HepG2 (cell line): ENCODE data around the gene INHBB. TPM values are rescaled to one million over a fixed set of nuclear protein-coding genes. Genes with fewer than 3 reads are reported as not detected.
A peak's percentile ranks its signal among the peaks of the same experiment; 100 is the strongest.

ENCODE experiments used
- GATAD1 ChIP-seq: IDR thresholded peaks from 2 replicates; pipeline ENCODE4 v1.6.1; 2016; ENCODE audit warnings: missing genetic modification reagents, missing compliant biosample characterization
- NFYB ChIP-seq: sonication (generic); formaldehyde crosslinking; IDR thresholded peaks from 2 replicates; pipeline ENCODE4 v1.4.0; 2020; ENCODE audit warnings: missing genetic modification reagents
- PCBP1 ChIP-seq: fragments of 200-400 bp; formaldehyde crosslinking; IDR thresholded peaks from 2 replicates; pipeline ENCODE4 v1.6.1; 2017; ENCODE audit warnings: mild to moderate bottlenecking, low read depth, low read length, borderline replicate concordance
- SP140L ChIP-seq: sonication (generic); formaldehyde crosslinking; IDR thresholded peaks from 2 replicates; pipeline ENCODE4 v1.4.0; 2020; ENCODE audit warnings: missing genetic modification reagents, borderline replicate concordance
- ZNF563 ChIP-seq: sonication (generic); formaldehyde crosslinking; IDR thresholded peaks from 2 replicates; pipeline ENCODE4 v1.8.0; 2022; ENCODE audit warnings: mild to moderate bottlenecking, moderate library complexity, missing genetic modification reagents
- polyA plus RNA-seq, 8 experiments: library from polyadenylated mRNA; depleted of rRNA in 3 of 8; stranded (reverse) in 7 of 8; unstranded in 1 of 8; fragments of >200 nt; fragmentation: Illumina TruSeq in 4 of 8; extraction: Trizol in 4 of 8; gene quantifications; 2 replicates each; pipeline versions ENCODE4 v1.2.1 to v1.2.3, GENCODE V29; 2011 to 2016; ENCODE audit warnings: low read depth in 4 of 8, missing spikeins in 1 of 8, mixed read lengths in 1 of 8; ENCODE audit not compliant: insufficient read depth in 1 of 8
- total RNA-seq, 5 experiments: library from RNA; depleted of rRNA; stranded (reverse); fragments of >200 nt; fragmentation: Illumina TruSeq; extraction: Trizol; gene quantifications; 2 replicates each; pipeline ENCODE4 v1.2.3, GENCODE V29; 2016; ENCODE audit warnings: low read depth in 1 of 5
- TF ChIP-seq, protein P1 (sequence below): sonication (generic); formaldehyde crosslinking; IDR thresholded peaks from 2 replicates; pipeline ENCODE4 v1.9.0; 2022; ENCODE audit warnings: missing genetic modification reagents, mild to moderate bottlenecking, borderline replicate concordance
- TF ChIP-seq, protein P2 (sequence below): sonication (generic); formaldehyde crosslinking; IDR thresholded peaks from 2 replicates; pipeline ENCODE4 v1.5.0; 2020; ENCODE audit warnings: mild to moderate bottlenecking, missing genetic modification reagents
- TF ChIP-seq, protein P3 (sequence below): sonication (generic); formaldehyde crosslinking; IDR thresholded peaks from 2 replicates; pipeline ENCODE4 v1.5.1; 2020; ENCODE audit warnings: mild to moderate bottlenecking, moderate library complexity, missing genetic modification reagents

The INHBB gene
- total and polyA plus RNA-seq, 2 of the 13 experiments (the other 11 are each of a cell fraction or from before 2014, with no cell fraction given), result 0.20 to 1.7 TPM

DNA sequence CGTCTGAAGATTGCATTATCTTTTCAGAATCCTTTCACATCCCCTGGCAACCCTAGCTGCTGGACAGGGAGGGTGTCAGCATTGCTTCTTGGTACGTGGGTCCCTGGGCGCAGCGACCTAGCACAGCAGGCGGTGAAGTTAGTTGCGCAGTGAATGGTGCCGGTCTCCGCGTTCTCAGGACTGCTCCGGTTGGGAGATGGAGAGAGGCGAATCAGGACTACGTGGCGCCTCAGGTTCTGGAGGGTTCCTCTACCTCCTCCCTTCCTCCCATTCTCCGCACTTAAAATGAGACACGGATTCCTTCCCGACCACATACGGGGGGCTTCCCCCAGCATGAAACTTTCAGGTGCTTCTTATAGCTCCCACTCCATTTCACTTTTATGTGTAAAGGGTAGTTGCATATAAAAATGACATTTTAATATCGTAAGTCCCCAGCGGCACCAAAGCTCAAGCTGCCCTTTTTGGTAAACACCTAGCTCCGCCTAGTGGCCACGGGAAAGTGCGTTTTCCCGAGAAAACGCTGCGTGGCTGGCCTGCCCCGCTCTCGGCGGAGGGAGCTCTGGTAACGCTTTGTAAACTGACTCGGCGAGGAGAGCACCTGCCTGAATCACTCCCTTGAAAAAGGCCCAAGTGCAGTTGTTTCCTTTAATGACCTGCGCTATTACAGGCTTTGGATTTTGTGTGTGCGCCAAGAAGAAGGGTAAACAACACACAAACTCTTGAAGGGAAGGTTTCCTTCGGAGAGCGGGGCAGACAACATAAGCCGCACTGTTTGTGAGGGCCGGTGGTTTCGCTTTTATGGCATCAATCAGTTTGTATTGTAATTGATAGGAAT, 32.9 kb upstream of the INHBB start (continued):
- TF ChIP-seq, protein P1, sequence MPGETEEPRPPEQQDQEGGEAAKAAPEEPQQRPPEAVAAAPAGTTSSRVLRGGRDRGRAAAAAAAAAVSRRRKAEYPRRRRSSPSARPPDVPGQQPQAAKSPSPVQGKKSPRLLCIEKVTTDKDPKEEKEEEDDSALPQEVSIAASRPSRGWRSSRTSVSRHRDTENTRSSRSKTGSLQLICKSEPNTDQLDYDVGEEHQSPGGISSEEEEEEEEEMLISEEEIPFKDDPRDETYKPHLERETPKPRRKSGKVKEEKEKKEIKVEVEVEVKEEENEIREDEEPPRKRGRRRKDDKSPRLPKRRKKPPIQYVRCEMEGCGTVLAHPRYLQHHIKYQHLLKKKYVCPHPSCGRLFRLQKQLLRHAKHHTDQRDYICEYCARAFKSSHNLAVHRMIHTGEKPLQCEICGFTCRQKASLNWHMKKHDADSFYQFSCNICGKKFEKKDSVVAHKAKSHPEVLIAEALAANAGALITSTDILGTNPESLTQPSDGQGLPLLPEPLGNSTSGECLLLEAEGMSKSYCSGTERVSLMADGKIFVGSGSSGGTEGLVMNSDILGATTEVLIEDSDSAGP (CRISPR knock-in tag), result peak; percentile 40; the same call in 1 of the 2 replicates
- no peak for TF ChIP-seq ZNF563
- no peak for TF ChIP-seq NFYB (CRISPR knock-in tag)
- no peak for TF ChIP-seq PCBP1
- TF ChIP-seq, protein P2, sequence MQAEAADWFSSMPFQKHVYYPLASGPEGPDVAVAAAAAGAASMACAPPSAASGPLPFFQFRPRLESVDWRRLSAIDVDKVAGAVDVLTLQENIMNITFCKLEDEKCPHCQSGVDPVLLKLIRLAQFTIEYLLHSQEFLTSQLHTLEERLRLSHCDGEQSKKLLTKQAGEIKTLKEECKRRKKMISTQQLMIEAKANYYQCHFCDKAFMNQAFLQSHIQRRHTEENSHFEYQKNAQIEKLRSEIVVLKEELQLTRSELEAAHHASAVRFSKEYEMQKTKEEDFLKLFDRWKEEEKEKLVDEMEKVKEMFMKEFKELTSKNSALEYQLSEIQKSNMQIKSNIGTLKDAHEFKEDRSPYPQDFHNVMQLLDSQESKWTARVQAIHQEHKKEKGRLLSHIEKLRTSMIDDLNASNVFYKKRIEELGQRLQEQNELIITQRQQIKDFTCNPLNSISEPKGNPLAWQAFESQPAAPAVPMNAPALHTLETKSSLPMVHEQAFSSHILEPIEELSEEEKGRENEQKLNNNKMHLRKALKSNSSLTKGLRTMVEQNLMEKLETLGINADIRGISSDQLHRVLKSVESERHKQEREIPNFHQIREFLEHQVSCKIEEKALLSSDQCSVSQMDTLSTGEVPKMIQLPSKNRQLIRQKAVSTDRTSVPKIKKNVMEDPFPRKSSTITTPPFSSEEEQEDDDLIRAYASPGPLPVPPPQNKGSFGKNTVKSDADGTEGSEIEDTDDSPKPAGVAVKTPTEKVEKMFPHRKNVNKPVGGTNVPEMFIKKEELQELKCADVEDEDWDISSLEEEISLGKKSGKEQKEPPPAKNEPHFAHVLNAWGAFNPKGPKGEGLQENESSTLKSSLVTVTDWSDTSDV (CRISPR knock-in tag), result no peak
- TF ChIP-seq GATAD1 (CRISPR knock-in tag), result peak; percentile 34; the same call in 1 of the 2 replicates
- 0 out of 2 replicates have a peak, but pooled peaks have one; percentile 65 for TF ChIP-seq SP140L (CRISPR knock-in tag)
- TF ChIP-seq, protein P3, sequence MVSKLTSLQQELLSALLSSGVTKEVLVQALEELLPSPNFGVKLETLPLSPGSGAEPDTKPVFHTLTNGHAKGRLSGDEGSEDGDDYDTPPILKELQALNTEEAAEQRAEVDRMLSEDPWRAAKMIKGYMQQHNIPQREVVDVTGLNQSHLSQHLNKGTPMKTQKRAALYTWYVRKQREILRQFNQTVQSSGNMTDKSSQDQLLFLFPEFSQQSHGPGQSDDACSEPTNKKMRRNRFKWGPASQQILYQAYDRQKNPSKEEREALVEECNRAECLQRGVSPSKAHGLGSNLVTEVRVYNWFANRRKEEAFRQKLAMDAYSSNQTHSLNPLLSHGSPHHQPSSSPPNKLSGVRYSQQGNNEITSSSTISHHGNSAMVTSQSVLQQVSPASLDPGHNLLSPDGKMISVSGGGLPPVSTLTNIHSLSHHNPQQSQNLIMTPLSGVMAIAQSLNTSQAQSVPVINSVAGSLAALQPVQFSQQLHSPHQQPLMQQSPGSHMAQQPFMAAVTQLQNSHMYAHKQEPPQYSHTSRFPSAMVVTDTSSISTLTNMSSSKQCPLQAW (CRISPR knock-in tag), result no peak
